22Rv1 (cell line): ENCODE results near the gene HSPA12A.

ENCODE experiments used
- H3K27ac ChIP-seq: fragments of 450-650 bp; 2 replicates; pipeline ENCODE4 v1.5.1; 2017
- CTCF ChIP-seq: fragments of 450-650 bp; IDR thresholded peaks from 2 replicates; pipeline ENCODE4 v1.5.1; 2017; ENCODE audit warnings: mild to moderate bottlenecking
- ZFX ChIP-seq: fragments of 450-650 bp; IDR thresholded peaks from 2 replicates; pipeline ENCODE4 v1.6.1; 2017; ENCODE audit warnings: antibody characterized with exemption, borderline replicate concordance

Gene HSPA12A

GRCh38 chr10:116629340-116629739, 113.0 kb downstream of the HSPA12A start:
- H3K27ac ChIP-seq, result no peak overlapping the region
- TF ChIP-seq CTCF (no peak), ZFX (no peak)

- H3K27ac ChIP-seq, result no peak overlapping the region
- TF ChIP-seq CTCF, result peak; percentile 90
- no peak for TF ChIP-seq ZFX
Measured at GRCh38 chr10:116627386-116627933, 114.9 kb downstream of the HSPA12A start.

DNA sequence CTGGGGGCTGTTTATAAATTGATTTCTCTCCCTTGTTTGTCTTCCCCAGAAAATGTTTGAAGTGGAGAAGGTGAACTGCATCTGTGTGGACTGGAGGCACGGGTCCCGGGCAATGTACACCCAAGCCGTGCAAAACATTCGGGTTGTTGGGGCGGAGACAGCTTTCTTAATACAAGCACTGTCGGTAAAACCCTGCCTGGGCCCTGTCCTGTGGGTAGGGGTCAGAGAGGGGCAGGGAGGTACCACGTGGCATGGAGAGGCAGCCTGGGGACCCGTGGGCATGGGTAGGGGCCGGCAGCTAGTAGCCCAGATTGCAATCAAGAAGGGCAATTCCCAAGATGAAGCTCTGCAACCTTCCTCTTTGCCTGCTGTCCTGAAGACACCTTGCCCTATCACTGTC, 115.6 kb downstream of the HSPA12A start:
- no peak overlapping the region for H3K27ac ChIP-seq
- TF ChIP-seq ZFX (no peak), CTCF (no peak)

DNA sequence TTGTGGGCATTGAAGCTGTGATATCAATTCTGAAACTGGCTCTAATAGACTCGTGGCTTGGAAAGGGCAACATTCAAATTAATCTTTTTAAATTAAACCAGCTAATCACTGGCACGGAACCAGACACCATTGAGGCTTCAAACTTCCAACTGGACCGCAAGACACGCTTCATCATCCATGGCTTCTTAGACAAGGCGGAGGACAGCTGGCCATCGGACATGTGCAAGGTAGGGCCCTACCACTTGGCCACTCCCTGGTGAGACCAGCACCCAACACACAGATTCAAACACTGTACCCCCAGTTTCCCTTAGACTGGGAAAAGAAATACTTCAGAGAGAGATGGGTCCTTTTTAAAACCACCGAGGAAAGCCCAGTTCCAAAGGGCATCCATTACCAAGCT, 116.5 kb downstream of the HSPA12A start:
- TF ChIP-seq ZFX (no peak), CTCF (no peak)
- no peak overlapping the region for H3K27ac ChIP-seq

GRCh38 chr10:116621934-116622655, 120.3 kb downstream of the HSPA12A start:
- H3K27ac ChIP-seq, result no peak overlapping the region
- TF ChIP-seq ZFX (no peak), CTCF (no peak)

DNA sequence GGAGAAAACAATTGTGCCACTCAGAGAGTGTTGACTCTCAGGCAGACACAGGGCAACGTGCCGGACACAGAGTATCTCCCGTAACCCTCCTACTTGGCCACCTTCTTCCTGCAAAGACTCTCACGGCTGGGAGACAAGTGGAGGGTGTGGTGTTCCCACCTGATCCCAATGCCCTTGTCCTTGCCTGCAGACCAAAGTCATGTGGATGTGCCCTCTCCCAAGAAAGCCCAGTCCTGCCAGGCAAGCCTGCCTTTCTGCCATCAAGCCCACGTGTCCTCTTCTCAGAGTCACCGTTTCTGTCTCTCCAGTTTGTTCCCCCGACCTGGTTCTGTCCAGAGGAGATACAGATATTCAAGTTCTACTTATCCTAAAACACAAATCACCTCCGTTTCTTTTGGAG, 120.9 kb downstream of the HSPA12A start:
- no peak overlapping the region for H3K27ac ChIP-seq
- TF ChIP-seq ZFX (no peak), CTCF (no peak)
